ENCODE measurements around the gene NRP1.

The NRP1 gene

GRCh38 chr10:33349268-33349667, 14.8 kb upstream of the NRP1 start:
- DNase-seq (ENCODE audit: low spot score), result no peak

DNA sequence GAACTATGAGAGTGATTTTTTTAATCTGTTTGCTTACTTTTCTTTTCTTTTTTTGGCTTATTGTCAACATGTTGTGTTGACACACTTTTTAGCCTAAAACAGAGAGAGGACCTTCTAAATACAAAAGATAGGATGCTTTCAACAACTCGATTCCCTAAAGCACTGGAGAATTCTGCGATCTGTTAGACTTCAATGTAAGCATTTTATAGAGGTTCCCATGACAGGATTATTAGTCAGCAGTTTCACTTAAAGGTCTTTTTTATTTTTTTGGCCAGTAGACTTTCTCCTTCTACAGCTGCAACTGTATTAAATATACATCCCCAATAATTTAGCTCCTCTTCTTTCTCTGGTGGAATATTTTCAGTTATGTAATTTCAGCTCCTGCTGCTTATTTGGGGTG, 12.7 kb upstream of the NRP1 start:
- no peak for DNase-seq (ENCODE audit: low spot score)

GRCh38 chr10:33345236-33345635, 10.8 kb upstream of the NRP1 start:
- no peak for DNase-seq (ENCODE audit: low spot score)

DNA sequence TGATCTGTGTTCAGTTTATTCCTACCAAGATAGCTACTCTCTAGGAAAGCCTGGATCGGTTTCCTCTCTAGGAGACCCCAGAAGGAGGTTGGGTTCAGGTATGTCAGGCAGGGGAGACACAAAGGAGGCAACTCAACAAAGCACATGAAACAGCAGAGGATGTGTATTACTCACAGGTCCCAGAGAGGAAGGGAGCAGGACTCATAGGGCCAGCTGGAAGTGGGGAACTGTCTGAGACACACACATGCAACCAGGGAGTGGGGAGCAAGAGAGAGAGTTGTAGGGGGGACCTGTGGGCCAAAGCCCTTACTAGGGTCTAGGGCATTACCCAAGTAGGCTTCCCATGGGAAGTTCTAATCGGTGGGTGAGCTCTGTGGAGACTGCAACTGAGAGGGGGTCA, 10.2 kb upstream of the NRP1 start:
- no peak for DNase-seq (ENCODE audit: low spot score)

DNA sequence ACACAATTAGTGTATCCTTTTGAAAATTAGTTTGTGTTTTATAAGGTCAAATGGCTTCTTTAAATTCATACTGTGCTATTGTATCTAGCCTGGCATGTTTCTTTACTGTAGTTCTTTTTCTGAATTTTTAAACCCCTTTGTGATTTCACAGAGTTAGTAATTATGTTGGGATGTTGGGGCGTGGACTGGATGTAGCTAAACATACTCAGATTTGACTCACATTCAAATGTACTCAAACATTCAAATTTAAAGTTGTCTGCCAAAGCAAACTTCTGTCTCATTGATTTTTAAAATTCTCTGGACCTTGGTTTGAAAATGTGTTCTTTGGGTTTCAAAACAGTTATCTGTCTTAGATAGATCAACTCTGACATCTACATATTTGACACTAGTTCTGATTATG, 7.2 kb upstream of the NRP1 start:
- DNase-seq (ENCODE audit: low spot score), result peak; percentile 22

GRCh38 chr10:33337326-33337957, 3.0 kb upstream of the NRP1 start:
- DNase-seq (ENCODE audit: low spot score), result peak; percentile 48

- DNase-seq (ENCODE audit: low spot score), result peak; percentile 21
Measured at GRCh38 chr10:33336582-33337325, 2.3 kb upstream of the NRP1 start.

GRCh38 chr10:33335801-33336581, 1.5 kb upstream of the NRP1 start:
- DNase-seq (ENCODE audit: low spot score), result peak; percentile 64

- DNase-seq (ENCODE audit: low spot score), result no peak
Measured at GRCh38 chr10:33335551-33335800, 1.0 kb upstream of the NRP1 start.

DNA sequence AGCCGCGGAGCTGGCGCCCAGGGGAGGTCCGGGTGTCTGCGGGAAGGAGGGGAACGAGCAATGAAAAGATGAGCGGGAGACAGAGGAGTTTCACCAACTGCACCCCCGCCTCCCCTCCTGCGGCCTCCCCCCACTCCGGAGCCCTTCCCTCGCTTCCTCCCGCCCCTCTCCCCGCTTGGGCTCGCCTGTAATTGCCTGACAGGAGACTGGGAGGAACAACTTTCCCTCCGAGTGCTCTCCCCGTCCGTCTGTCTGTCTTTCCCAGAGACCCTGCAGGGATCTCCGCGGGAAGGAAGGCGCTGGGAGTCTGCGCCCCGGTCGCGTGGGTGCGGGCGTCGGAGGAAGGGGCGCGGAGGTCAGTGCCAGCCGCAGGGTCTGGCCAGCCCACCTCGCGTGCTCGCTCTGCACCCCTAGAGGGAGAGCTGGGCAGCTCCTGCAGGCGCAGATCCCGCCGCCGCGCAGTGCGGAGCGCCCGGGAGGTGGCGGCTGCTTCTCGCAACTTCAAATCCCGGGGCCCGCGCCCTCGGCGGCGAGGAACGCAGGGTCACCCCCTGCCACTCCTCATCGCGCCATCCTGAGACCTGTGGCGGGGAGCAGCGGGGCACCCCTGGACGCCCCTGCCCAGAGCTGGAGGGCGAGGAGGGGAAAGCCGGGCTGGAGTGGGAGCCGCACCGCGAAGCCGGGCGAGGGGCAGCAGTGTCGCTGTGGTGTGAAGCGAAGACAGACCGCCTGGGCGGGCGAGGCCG, 511 bp upstream of the NRP1 start:
- peak; percentile 70 for DNase-seq (ENCODE audit: low spot score)

DNA sequence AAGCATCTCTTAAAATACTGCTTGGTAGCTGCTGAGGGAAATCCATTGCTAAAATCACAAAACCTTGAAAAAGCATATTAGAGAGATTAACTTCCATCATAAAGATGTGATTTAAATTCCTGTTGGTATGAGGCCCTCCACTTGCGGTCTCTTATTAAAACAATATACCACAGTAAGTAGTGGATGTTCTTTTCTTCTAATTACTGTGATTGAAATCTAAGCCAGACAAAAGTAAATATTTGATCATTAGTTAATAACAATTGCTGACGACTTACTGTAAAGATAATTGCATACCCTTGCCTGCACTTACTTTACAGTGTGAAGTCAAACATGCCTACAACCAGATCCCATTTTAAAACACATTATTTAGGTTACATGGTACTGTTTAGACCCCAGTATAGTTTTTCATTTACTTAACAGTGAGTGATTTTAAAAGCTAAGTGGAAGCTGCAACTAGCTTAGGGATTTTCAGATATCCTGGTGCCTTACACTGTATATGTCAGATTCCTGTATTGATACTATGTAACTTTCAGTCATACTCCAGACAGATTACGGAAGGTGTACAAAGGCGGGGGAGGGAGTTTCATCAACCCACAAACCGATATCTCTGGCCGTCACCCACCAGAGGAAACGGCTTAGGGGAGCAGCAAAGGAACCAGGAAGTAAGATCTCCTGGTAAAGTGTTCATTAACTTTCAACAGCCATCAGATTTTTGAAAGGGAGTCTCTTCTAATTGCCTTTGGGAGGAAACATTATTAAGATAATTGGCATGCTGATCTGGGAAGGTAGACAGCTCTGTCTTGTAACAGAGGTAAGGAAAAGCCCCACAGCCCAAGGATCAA, 986 bp downstream of the NRP1 start:
- peak; percentile 18 for DNase-seq (ENCODE audit: low spot score)

DNA sequence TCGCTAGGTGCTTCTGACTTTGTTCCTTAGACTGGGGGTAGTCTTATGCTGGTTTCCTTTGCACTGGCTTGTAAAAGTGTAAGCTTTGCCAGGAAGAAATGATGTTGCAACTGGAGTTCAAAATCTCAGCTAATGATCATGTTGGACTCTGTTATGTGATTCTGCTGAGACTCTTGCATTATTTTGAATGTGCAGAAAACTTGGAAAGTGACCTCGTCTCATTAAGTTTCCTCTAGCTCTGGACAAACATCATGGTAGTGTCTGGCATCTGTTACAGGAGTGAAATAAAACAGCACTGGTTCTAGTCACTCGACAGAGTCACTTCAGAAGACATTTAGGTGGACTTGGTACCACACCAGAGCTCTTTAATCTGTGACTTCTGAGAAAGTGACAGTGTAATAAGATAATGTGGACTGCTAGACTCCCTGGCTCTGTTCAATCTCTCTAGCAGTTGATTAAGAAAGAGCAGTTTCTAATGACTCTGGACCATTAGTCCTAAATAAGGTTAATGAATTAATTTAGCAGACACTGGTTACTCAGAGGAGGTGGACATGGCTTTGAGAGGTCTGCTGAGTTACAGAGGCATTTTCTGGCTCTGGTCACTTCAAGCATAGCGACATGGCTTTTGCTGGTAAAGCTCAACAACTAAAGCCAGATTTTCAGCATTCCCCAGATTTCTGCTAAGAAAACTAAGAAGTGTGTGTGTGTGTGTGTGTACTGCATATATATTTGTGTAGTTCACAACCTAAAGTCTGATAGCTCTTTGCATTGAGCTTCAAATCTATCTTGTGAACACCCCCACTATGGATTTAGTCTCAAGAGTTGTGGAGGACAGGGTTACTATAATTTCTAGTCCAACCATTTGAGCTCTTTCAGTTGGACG, 2.0 kb downstream of the NRP1 start:
- no peak for DNase-seq (ENCODE audit: low spot score)

DNA sequence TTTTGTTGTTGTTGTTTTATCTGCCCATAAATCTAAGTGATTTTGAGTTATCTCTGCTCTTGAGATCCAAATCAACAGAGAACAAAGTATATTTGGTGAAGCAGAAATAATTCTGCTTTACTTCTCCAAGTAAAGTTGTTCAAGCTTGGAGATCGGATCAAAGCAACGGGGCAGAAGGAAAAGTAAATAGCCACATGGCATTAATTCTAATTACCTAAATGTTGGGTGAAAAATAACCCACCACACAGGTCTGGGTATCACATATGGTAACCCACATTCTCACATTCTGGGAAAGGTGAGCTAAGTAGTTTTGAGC, 3.1 kb downstream of the NRP1 start:
- DNase-seq (ENCODE audit: low spot score), result no peak

DNA sequence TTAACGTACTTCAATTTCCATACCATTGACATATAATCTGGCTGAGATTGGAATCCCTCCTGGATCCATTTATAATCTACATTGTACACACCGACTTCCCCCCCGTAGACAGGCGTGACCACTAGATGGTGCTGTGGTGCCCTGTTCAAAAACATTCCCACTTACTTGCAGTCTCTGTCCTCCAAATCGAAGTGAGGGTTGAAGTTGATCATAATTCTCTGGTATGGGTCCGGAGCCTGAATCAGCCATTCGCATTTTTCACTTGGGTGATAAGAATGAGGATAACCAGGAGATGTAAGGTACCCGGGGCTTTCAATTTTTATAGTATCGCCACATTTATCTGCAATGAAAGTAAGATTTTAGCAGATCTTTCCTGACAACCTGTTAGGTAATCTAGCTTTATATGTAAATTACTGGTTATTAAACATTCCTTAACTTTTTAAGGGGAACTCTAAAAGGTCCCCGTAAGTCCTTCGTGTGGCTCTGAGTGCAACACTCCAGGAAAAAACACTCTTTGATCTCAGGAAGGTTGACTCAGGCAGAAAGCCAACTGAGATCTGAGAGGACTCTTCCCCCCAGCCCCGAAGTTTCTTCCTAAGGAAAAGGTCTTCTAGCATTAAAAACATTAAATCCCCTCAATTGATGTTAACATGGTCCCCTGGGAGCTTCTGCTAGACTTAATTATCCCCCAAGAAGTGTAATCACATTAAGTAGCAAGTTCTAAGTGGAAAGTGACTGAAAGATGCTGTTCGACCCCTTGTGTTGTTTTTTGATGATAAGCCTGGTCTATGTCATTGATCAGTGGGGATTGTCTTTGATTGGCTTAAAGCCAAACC, 3.7 kb downstream of the NRP1 start:
- peak; percentile 71 for DNase-seq (ENCODE audit: low spot score)

GRCh38 chr10:33329178-33329577, 5.3 kb downstream of the NRP1 start:
- DNase-seq (ENCODE audit: low spot score), result no peak

GRCh38 chr10:33328253-33328652, 6.2 kb downstream of the NRP1 start:
- no peak for DNase-seq (ENCODE audit: low spot score)

- DNase-seq (ENCODE audit: low spot score), result no peak
Measured at GRCh38 chr10:33327751-33328150, 6.7 kb downstream of the NRP1 start.

DNA sequence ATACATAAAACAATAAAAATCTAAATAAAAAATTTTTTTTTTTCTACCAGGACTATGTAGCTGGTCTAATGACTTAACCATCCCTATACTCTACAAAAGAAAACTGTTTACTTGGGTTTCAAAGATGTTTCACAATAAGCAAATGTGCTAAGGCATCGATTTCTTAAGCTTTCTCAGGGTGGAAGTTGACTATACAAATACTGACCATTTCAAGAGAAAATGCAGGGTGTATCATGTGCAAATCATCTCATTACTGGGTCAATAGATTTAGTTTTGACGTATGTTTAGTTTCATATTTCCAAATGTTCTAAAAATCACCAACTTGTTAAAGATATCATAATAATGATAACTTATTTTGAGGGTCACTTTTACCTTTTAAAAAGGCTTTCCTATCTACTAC, 7.5 kb downstream of the NRP1 start:
- DNase-seq (ENCODE audit: low spot score), result no peak

DNA sequence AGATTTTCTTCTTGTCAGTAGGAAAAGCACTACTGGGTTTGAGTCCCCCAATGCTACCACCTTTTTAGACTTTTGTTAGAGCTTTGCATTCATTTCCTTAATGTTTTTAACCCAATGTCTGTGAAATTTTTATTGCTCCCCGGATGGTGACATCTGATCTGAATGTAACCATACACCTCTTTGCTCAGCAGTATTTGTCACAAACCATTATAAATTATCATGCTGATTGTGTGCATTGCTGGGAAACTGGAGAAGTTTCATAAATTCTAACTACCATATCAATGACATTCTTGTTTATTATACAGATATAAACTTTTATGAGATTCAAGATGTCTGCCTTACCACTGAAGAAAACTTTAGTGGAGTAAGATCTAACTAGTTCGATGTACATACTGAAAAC, 8.5 kb downstream of the NRP1 start:
- no peak for DNase-seq (ENCODE audit: low spot score)

- DNase-seq (ENCODE audit: low spot score), result no peak
Measured at GRCh38 chr10:33323721-33324120, 10.7 kb downstream of the NRP1 start.

Data from AG08395 (cell line).